Gastrocnemius medialis (tissue), 4 donors: ENCODE data around the gene PSTPIP1.
A peak's percentile ranks its signal among the peaks of the same experiment; 100 is the strongest.

Source experiments
- CTCF ChIP-seq, 5 experiments: fragments of 450-650 bp in 3 of 5; fragments of 200-600 bp in 2 of 5; sonication (generic) in 2 of 5; IDR thresholded peaks in 4 of 5; conservative IDR thresholded peaks in 1 of 5; 1 replicate in 4 of 5; 2 replicates in 1 of 5; pipeline ENCODE4 v1.5.1; 2016 to 2019; ENCODE audit warnings: antibody characterized with exemption in 5 of 5, mild to moderate bottlenecking in 3 of 5, moderate library complexity in 3 of 5
- POLR2A ChIP-seq, 2 donors: fragments of 450-650 bp; IDR thresholded peaks; one replicate each; pipeline ENCODE4 v1.6.1; 2017; ENCODE audit warnings: antibody characterized with exemption in 2 of 2, mild to moderate bottlenecking in 2 of 2, moderate library complexity in 2 of 2

GRCh38 chr15:77070495-77071304 is 75.8 kb downstream of the PSTPIP1 start, which contains the start of gene TSPAN3:
- TF ChIP-seq CTCF (IDR thresholded peaks at IDR 0.05 in 4 of 5, conservative IDR thresholded peaks at IDR 0.05 in 1 of 5) = no peak
- TF ChIP-seq POLR2A (IDR thresholded peaks at IDR 0.05) = peak; percentile 95 to 97
